Measurements from ENCODE around the gene NOXRED1.

NOXRED1 gene

DNA sequence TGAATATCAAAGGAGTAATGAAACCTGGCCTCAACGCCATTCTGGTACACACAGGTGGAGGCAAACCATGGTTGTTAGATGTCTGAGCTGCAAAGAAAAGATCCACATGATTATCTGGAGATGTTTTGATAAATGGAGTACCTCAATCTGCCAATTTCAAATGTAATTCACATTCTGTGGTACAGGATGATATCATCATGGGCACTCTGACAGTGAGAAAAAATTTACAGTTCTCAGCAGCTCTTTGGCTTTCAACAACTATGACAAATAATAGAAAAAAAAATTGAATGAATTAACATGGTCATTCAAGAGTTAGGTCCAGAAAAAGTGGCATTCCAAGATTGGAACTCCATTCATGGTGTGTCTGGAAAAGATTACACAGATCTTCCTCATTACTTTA lies 63.7 kb downstream of the NOXRED1 start:
- Histone ChIP-seq H3F3A (ENCODE audit: low read depth) (no peaks in the 10 kb centered on the region), H3K9me2 (replicated peaks; ENCODE audit: low read depth, low read length) (no peaks in the 10 kb centered on the region), H3K27me3 (ENCODE audit: insufficient read depth, low read length, poor library complexity, severe bottlenecking) (no peaks in the 10 kb centered on the region), H2AFZ (ENCODE audit: low read length) (no peak overlapping the region), H3K36me3 (ENCODE audit: insufficient read depth, low read length) (no peaks in the 10 kb centered on the region), H3K9ac (ENCODE audit: low read depth, low read length, poor library complexity, severe bottlenecking) (no peak overlapping the region), H3K4me3 (ENCODE audit: low read length, poor library complexity, severe bottlenecking) (no peak overlapping the region), H3K79me2 (ENCODE audit: insufficient read depth, low read length) (no peaks in the 10 kb centered on the region), H3K4me1 (ENCODE audit: insufficient read depth, low read length, poor library complexity, severe bottlenecking) (no peaks in the 10 kb centered on the region), H3K9me3 (ENCODE audit: insufficient read depth, low read depth, low read length) (no peaks in the 10 kb centered on the region), H3K4me2 (ENCODE audit: low read depth, low read length, poor library complexity, severe bottlenecking) (no peak overlapping the region), H4K20me1 (ENCODE audit: insufficient read depth, low read length, poor library complexity, severe bottlenecking) (no peaks in the 10 kb centered on the region)
- TF ChIP-seq EZH2phosphoT487 (IDR thresholded peaks at IDR 0.05; ENCODE audit: borderline replicate concordance), result no peak
- TF ChIP-seq, protein P1, sequence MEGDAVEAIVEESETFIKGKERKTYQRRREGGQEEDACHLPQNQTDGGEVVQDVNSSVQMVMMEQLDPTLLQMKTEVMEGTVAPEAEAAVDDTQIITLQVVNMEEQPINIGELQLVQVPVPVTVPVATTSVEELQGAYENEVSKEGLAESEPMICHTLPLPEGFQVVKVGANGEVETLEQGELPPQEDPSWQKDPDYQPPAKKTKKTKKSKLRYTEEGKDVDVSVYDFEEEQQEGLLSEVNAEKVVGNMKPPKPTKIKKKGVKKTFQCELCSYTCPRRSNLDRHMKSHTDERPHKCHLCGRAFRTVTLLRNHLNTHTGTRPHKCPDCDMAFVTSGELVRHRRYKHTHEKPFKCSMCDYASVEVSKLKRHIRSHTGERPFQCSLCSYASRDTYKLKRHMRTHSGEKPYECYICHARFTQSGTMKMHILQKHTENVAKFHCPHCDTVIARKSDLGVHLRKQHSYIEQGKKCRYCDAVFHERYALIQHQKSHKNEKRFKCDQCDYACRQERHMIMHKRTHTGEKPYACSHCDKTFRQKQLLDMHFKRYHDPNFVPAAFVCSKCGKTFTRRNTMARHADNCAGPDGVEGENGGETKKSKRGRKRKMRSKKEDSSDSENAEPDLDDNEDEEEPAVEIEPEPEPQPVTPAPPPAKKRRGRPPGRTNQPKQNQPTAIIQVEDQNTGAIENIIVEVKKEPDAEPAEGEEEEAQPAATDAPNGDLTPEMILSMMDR (conservative IDR thresholded peaks at IDR 0.05; ENCODE audit: low read length), result no peak

DNA sequence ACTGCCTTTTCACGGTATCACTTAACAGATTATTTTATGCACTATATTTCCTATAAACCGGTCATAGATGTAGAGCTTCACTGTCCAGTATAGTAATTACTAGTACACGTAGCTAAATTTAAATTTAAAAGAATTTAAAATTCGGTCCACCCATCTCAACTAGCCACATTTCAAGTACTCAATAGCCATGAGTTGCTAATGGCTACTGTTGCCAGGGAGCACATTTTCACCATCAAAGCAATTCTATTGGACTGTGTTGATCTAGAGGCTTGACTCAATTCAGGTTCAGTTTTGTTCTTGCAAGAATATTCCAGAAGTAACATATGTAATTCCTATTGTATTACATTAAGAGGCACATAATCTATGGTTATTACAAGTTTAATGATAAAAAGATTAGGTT lies 66.4 kb downstream of the NOXRED1 start:
- H3K9ac ChIP-seq (ENCODE audit: low read depth, low read length, poor library complexity, severe bottlenecking), result no peak overlapping the region
- TF ChIP-seq EZH2phosphoT487 (IDR thresholded peaks at IDR 0.05; ENCODE audit: borderline replicate concordance), result no peak
- TF ChIP-seq, protein P1 (conservative IDR thresholded peaks at IDR 0.05; ENCODE audit: low read length), result no peak
- no peaks in the 10 kb centered on the region for H4K20me1 ChIP-seq (ENCODE audit: insufficient read depth, low read length, poor library complexity, severe bottlenecking)
- no peaks in the 10 kb centered on the region for H3K9me2 ChIP-seq (replicated peaks; ENCODE audit: low read depth, low read length)
- no peaks in the 10 kb centered on the region for H3K79me2 ChIP-seq (ENCODE audit: insufficient read depth, low read length)
- no peaks in the 10 kb centered on the region for H3K4me1 ChIP-seq (ENCODE audit: insufficient read depth, low read length, poor library complexity, severe bottlenecking)
- H3F3A ChIP-seq (ENCODE audit: low read depth), result no peaks in the 10 kb centered on the region
- no peaks in the 10 kb centered on the region for H3K36me3 ChIP-seq (ENCODE audit: insufficient read depth, low read length)
- no peak overlapping the region for H3K4me2 ChIP-seq (ENCODE audit: low read depth, low read length, poor library complexity, severe bottlenecking)
- H3K9me3 ChIP-seq (ENCODE audit: insufficient read depth, low read depth, low read length), result no peaks in the 10 kb centered on the region
- no peaks in the 10 kb centered on the region for H3K27me3 ChIP-seq (ENCODE audit: insufficient read depth, low read length, poor library complexity, severe bottlenecking)
- no peak overlapping the region for H2AFZ ChIP-seq (ENCODE audit: low read length)
- H3K4me3 ChIP-seq (ENCODE audit: low read length, poor library complexity, severe bottlenecking), result no peak overlapping the region

DNA sequence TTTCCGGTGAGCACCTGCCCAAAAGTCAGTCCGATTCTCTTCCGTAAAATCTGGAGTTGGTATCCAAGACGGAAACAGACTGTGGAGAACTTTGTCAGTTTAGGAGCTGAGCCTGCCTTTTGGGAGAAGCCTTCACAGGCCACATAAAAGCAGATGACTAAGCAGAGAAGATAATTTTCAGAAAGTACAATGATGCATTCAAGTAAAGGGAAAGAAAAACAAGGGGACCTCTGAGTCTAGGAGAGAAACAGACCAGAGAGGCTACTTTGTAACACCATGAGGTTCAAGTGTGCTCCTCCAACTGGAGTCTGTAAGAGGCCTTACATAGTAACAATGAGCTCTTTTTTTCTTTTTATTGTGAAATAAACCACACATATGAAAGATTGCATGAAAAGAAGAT lies 67.5 kb downstream of the NOXRED1 start:
- no peaks in the 10 kb centered on the region for H3K79me2 ChIP-seq (ENCODE audit: insufficient read depth, low read length)
- no peaks in the 10 kb centered on the region for H3K9me3 ChIP-seq (ENCODE audit: insufficient read depth, low read depth, low read length)

More for the DNA sequence above, 67.5 kb downstream of the NOXRED1 start:
- Histone ChIP-seq H3K4me2 (ENCODE audit: low read depth, low read length, poor library complexity, severe bottlenecking) (no peak overlapping the region), H4K20me1 (ENCODE audit: insufficient read depth, low read length, poor library complexity, severe bottlenecking) (no peaks in the 10 kb centered on the region), H2AFZ (ENCODE audit: low read length) (no peak overlapping the region), H3K4me3 (ENCODE audit: low read length, poor library complexity, severe bottlenecking) (no peak overlapping the region), H3K9me2 (replicated peaks; ENCODE audit: low read depth, low read length) (no peaks in the 10 kb centered on the region), H3K4me1 (ENCODE audit: insufficient read depth, low read length, poor library complexity, severe bottlenecking) (no peaks in the 10 kb centered on the region), H3F3A (ENCODE audit: low read depth) (no peaks in the 10 kb centered on the region), H3K27me3 (ENCODE audit: insufficient read depth, low read length, poor library complexity, severe bottlenecking) (no peaks in the 10 kb centered on the region), H3K9ac (ENCODE audit: low read depth, low read length, poor library complexity, severe bottlenecking) (no peak overlapping the region), H3K36me3 (ENCODE audit: insufficient read depth, low read length) (0 out of 2 replicates have a peak, but pooled peaks cover under 1% of the 10 kb centered on the region)
- TF ChIP-seq, protein P1 (conservative IDR thresholded peaks at IDR 0.05; ENCODE audit: low read length), result no peak

Data from Loucy (cell line).